Measurements from ENCODE around the gene ELOVL1.
A peak's percentile ranks its signal among the peaks of the same experiment; 100 is the strongest.
"Not testable (repeated sequence)": the region's sequence is repeated elsewhere in the genome, so short reads cannot be mapped to it uniquely, and the experiment has no call there.

ELOVL1 gene

DNA sequence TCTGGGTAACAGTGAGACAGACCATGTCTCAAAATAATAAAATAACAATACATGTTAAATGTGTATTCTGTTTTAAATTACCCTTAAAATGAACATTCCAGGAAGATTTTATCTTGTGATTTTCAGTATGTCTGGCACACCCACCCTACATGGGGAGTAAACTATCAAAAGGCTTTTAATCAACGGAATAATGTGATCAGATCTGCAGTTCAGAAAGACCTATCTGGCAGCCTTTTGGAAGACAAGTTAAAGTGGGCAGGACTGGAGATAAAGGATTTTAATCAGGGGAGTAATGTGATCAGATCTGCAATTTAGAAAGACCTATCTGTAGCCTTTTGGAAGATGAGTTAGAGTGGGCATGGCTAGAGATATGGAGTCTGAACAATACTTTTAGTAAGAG lies 11.7 kb upstream of the ELOVL1 start:
- DNase-seq = no peak

- DNase-seq = no peak
Observed at GRCh38 chr1:43377831-43378230, 10.0 kb upstream of the ELOVL1 start.

- no peak for DNase-seq
Observed at GRCh38 chr1:43376723-43377235, 9.0 kb upstream of the ELOVL1 start.

- DNase-seq = no peak
Observed at GRCh38 chr1:43373066-43373940, 5.5 kb upstream of the ELOVL1 start.

- no peak for DNase-seq
Observed at GRCh38 chr1:43372172-43372571, 4.4 kb upstream of the ELOVL1 start.

DNA sequence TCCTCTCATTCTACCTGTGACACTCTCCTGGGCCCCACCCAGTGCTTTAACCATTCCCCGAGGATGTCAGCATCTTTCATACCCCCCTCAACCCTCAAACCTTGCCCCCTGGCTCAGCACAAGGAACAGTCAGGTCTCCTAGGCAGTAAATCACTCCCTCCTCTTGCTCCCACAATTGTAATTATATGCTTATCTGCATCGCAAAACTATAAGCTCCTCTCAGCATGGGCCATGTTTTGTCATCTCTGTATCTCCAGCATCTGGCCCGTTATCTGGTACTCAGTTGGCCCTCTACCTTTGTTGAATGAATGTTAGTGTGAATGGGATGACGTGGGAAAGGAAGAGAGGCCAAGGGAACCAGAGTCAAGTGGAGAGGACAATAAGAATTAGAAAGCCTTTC lies 2.8 kb upstream of the ELOVL1 start:
- no peak for DNase-seq

GRCh38 chr1:43369779-43370178 lies 2.0 kb upstream of the ELOVL1 start:
- not testable (repeated sequence) for DNase-seq

DNA sequence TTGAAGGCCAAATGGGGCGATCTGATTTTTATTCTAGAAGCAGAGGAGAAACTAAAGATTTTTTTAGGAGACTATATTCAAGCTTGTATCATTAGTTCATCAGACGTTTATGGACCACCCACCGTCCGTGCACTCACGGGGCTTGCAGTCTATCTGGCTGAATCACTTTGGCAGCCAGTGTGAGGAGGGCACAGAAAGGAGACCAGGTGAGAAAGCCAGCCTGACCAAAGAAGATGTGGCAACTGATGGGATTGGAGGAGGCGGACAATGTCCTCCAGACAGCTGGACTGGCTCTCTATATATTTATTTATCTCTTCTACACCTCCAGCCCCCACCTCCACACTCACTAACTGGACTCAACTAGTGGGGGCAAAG lies 822 bp upstream of the ELOVL1 start:
- no peak for DNase-seq

DNA sequence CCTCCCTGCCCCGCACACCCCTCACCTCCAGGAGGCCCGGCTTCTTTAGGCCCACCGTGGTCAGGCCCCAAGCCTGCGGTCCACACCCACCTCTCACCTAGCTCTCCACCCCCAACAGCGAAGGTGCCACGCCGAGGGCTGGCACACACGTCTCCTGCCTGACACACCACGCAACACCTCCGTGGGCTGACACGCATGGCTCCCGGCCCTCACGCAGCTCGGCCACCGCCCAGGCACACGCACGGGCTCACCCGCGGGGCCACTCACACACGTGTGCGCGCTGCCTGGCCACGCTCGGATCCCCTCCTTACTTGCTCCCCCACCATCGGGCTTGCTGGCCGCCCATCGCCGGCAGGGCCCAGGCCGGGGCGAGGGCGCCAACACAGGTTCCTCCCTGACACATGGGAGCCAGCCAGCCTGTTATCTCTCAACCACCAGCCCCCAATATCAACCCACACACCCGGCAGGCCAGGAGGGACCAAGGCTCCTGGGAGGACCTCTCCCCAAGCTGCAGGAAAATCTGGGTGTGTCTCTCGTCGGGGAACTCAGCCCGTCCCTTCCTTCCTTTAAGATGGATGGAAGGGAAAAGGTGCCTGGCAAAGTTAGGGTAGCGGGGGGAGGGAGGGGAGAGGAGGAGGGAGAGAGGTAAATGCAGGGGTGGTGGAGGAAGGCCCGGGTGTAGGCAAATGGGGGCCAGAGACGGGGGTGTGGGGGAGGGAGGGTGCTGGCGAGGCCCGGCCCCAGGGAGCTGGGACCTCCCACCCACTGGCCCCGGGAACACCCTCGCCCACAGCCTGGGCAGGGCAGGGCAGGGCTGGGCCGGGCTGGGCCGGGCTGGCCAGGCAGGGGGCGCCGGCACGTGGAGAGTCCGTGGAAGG lies 546 bp downstream of the ELOVL1 start:
- DNase-seq = peak; percentile 50

- DNase-seq = no peak
Observed at GRCh38 chr1:43366601-43367025, 1.2 kb downstream of the ELOVL1 start.

GRCh38 chr1:43366179-43366578 lies 1.6 kb downstream of the ELOVL1 start:
- no peak for DNase-seq

GRCh38 chr1:43365678-43366077 lies 2.1 kb downstream of the ELOVL1 start:
- DNase-seq = no peak

DNA sequence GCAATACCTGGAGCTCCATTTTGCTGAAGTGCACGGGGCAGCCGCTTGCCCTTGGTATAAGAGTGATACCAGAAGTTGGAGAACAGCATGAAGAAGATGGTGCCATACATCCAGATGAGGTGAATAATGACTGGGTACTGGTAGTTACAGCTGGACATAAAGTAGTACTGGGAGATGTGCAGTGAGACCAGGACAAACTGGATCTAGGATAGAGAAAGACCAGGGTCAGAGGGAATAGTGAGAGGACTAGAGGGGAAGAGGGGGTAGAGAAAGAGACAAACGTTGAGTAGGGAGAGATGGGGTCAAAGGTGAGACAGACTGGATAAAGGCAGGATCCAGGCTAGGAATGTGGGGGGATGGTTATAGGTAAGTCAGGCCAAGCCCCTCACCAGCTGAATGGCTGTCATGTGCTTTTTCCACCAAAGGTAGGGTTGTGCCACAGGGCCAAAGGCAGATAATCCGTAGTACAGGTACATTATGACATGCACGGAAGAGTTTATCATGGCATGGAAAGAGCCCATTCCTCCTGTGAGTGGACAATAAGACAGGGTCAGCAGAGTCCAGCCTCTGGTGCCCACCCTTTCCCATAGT lies 3.8 kb downstream of the ELOVL1 start:
- no peak for DNase-seq

DNA sequence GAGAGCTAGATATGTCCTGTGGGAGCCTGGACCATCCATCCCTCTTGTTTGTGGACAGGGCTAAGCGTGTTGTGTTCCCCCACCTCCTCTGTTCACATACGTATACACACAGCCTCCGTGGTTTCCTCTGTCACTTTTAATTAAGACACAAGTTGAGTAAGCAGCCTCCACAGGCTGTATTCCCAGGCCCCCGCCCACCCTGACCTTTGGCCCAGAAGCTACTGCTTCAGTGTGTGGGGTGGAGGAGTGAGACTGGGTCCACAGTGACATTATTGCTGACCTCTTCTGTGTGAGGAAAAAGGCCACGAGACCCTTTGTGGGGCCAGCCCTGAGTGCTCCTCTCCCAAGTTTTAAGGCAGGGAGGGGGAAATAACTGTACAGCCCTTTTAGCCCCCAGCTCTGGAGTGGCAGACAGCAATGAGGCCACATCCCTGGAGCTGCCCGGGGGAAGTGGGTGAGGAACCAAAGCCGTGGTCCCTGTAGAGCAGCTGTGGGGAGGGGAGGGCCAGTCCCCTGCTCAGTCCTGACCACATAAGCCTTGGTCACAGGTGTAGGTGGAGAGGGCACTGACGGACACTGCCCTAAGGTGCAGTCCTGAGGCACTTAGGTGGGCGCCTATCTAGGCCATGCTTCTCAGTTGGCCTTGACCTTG lies 4.4 kb downstream of the ELOVL1 start:
- DNase-seq = no peak

GRCh38 chr1:43360616-43361015 lies 7.2 kb downstream of the ELOVL1 start:
- no peak for DNase-seq

- DNase-seq = no peak
Observed at GRCh38 chr1:43359696-43360095, 8.1 kb downstream of the ELOVL1 start.

DNA sequence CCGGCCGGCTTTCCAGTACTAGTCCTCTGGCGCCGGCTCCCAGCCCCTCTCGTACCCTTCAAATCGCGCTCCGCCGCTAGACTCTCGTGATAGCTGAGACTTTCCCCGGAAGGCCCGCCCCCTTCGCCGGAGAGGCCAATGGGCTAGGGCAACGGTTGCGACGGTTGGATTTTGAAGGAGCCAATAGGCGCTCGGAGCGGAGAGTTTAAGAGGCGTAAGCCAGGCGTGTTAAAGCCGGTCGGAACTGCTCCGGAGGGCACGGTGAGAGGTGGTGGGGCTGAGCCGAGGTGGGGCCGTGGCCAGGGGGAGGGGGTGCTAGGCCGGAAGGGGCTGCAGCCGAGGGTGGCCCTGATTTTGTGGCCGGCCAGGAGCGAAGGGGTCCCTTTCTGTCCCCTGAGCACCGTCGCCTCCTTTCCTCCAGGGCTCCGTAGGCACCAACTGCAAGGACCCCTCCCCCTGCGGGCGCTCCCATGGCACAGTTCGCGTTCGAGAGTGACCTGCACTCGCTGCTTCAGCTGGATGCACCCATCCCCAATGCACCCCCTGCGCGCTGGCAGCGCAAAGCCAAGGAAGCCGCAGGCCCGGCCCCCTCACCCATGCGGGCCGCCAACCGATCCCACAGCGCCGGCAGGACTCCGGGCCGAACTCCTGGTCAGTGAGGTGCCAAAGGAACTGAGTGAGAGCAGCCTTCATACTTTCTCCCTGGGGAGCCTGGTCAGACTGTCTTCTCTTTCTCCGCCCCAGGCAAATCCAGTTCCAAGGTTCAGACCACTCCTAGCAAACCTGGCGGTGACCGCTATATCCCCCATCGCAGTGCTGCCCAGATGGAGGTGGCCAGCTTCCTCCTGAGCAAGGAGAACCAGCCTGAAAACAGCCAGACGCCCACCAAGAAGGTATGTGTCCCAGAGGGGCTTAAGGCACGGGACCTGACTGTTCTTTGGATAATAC lies 8.8 kb downstream of the ELOVL1 start, which contains the start of gene CDC20:
Gene CDC20, plus strand, starts transcription at position 236 of the 948 bp plus-strand sequence. Its CDS starts 235 bp downstream, at position 471.
- peak; percentile 98 for DNase-seq

- DNase-seq = no peak
Observed at GRCh38 chr1:43358121-43358745, 9.6 kb downstream of the ELOVL1 start.

DNA sequence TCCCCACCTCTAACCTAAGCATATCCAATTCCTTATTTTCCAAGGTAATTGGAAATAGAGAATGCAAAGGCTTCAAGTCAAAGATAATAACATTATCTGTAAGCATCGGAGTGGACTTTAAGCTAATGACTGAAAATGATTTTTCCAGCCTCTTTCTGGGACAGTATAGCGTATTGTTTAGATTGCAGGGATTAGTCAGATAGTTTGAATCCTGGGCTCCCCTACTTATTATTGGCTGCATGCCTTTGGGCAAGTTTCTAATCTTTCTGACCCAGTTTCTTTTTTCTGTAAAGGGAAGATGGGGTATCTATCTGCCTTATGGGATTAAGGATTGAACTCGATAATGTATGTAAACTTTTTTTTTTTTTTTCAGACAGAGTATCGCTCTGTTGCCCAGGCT lies 10.6 kb downstream of the ELOVL1 start:
- no peak for DNase-seq

DNA sequence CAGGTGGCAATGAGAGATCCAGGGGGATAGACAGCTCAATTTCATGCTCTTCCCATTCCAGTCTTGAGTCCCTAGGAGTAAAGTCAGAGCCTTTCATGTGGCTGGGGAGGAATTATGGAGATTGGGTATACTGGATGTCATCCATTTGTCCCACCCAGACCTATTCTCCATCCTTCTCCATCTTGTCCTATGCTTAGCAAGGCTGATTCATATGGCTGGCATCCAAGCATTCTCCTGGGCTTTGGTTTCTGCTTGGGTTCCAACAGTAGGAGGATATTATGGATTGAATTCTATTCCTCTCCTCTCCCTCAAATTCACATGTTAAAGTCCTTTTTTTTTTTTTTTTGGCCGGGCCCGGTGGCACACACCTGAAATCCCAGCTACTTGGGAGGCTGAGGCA lies 12.9 kb downstream of the ELOVL1 start:
- DNase-seq = no peak

- no peak for DNase-seq
Observed at GRCh38 chr1:43354471-43354870, 13.3 kb downstream of the ELOVL1 start.

All from activated CD4-positive, CD25-positive, alpha-beta regulatory T cell treated with anti-CD3 and anti-CD28 coated beads, Interleukin-2, amount 50 U/mL, for 72 hours (primary cell).